ENCODE data around the gene ARHGEF7.
A peak's percentile ranks its signal among the peaks of the same experiment; 100 is the strongest.

The ARHGEF7 gene

GRCh38 chr13:111225810-111226546, 110.9 kb downstream of the ARHGEF7 start:
- DNase-seq (ENCODE audit: low spot score) = no peak

- no peak for DNase-seq (ENCODE audit: low spot score)
Measured at GRCh38 chr13:111227405-111227804, 112.3 kb downstream of the ARHGEF7 start.

DNA sequence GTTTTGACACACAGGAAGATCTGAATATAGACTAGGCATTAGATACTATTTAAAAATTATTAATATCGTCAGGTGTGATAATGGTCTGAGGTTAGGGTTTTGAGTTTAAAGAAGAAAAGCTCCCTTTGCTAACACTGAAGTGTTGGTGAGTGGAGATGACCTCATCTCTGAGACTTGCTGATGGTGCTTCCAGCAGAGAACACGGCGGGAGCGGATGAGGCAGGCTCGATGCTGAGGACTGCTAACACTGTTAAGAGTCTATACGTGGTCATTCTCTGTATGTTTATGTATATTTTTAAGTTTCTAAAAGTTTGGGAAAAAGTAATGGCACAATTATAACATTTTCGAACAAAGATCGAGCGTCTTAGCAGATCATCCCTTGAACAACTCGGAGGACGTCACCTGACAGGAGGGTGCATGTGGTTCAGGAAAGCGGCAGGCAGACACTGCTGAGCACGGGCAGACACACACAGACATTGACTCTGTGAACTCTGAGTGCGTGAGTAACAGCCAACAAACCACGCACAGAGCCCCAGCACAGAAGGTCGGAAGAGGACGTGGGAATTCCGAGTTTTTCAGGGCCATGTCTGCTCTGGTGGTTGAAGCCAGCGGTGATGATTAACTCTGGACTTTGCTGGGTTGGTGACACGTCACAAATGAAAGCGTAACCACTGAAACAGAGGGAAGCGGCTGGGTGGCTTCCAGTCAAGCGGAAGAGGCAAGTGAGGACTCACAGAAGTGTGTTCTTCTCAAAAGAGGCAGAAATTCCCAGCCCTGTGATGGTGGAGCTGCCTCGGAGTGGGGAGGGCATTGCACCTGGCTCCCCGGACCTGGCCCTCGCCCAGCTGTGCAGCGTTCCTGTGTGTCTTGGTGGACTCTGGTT, 113.4 kb downstream of the ARHGEF7 start:
- no peak for DNase-seq (ENCODE audit: low spot score)

GRCh38 chr13:111230385-111230930, 115.3 kb downstream of the ARHGEF7 start:
- no peak for DNase-seq (ENCODE audit: low spot score)

DNA sequence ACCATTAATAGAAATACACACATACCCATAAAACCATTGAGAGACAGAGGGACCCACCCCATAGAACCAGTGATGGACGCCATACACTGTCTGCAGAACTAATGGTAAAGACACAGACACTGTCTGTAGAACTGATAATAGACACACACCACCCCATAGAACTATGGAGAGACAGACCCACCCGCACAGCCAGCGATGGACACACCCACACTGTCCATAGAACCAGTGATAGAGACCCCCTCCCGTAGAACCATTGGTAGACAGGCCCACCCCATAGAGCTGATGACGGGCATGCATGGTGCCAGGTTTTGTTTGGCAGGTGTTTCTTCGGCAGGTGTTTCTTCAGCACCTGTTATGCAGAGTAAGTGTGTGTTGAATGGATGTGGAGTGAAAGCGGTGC, 117.1 kb downstream of the ARHGEF7 start:
- DNase-seq (ENCODE audit: low spot score) = no peak

DNA sequence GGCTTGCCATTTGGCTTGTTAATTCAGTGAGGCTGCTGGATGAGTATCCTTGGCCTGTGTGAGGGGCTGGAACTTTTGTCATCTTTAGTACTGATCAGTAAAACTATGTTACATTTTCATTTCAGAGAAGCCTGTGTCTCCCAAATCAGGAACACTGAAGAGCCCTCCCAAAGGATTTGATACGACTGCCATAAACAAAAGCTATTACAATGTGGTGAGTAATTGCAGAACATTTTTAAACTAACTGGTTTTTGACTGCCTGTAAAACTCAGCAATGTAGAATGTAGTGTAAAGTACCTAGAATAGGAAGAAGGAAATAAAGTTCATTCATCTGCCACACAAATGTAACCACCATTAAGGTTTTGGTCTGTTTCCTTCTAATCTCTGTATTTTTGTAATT, 118.0 kb downstream of the ARHGEF7 start:
- no peak for DNase-seq (ENCODE audit: low spot score)

GRCh38 chr13:111239764-111240670, 124.9 kb downstream of the ARHGEF7 start:
- peak; percentile 48 for DNase-seq (ENCODE audit: low spot score)

DNA sequence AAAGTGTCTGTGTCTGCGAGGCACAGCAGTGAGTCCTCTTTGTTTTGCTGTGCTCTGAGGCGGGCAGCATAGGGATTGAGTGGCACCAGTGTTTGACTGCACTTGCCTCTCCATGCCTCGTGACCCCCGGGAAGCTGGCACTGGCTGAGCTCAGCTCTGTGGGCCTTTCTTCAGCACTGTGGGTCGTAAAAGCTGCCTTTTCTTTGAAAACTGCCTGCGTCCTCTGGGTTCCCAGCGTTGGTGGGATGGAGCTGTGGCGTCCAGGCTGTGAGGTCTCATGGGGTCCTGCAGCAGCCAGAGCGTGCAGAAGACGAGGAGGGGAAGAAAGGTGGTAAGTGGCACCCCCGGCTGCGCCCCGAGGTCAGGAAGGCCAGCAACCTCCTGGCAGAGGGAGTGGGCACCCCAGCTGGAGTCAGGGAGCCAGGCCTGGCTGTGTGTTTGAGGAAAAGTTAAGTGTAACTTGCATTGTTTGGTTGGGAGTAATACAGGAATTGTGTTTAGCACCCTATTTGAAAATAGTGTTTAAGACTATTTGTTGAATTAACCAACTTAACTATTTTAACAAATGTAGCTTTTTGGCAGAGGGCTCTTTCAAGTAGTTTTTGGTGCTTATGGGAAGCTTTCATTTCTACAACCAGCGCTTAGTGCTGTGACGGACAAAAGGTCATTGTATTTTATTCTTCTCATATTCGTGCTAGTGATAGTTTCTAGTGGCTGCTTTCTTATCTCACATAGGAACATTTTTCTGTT, 126.1 kb downstream of the ARHGEF7 start:
- peak; percentile 95 for DNase-seq (ENCODE audit: low spot score)

DNA sequence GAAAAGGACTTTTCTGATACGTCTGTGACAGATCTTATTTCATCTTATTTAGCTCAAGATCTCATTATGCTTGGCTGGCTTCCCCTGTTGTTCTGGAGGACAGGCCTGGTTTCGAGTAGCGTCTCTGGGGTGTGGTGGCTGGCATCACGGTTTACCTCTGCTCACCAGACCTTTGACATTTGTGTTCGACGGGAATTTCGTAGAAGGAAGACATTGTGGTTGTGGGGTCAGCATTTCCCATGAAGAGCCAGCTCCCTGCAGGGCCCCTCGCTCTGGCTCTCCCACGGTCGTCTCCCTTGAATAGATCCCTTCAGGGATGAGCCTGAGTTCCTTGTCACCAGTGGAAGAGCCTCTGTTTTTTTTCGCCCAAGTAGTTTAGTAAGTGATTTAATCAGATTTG, 126.8 kb downstream of the ARHGEF7 start:
- DNase-seq (ENCODE audit: low spot score) = peak; percentile 47

DNA sequence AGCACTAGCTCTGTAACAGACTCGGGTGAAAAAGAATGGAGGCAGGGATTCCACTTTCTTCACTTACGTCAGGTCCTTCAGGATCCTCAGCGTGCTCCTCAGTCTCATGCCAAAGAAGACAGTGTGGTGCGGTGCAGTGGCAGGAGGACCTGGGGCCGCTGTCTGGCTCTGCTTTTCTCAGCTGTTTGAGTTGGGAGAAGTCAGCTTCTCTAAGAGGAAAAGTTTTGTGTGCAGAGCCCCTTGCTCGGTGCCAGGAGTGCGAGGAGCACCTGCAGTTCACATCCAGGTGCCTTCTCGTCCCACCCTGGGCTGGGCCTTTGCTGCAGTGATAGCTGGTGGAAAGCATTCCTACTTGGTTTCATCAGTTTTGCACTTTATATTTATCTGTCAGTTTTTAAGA, 127.5 kb downstream of the ARHGEF7 start:
- DNase-seq (ENCODE audit: low spot score) = no peak

DNA sequence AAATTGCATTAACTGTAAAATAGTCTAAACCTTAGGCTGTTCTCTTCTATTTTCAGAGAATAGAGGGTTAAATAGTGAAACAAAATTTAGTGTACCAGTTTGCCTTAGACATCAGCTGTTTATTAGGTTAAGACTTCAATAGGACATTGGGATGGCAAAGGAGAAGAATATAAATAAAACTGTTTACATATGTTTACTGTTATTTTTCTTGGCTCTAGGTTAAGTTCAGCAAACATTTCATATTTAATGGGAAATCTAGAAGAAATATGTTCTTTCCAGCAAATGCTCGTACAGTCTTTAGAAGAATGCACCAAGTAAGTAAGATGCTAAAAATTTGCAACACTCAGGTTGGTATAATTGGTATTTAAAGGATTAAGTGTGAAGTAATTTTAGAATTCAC, 128.9 kb downstream of the ARHGEF7 start:
- no peak for DNase-seq (ENCODE audit: low spot score)

DNA sequence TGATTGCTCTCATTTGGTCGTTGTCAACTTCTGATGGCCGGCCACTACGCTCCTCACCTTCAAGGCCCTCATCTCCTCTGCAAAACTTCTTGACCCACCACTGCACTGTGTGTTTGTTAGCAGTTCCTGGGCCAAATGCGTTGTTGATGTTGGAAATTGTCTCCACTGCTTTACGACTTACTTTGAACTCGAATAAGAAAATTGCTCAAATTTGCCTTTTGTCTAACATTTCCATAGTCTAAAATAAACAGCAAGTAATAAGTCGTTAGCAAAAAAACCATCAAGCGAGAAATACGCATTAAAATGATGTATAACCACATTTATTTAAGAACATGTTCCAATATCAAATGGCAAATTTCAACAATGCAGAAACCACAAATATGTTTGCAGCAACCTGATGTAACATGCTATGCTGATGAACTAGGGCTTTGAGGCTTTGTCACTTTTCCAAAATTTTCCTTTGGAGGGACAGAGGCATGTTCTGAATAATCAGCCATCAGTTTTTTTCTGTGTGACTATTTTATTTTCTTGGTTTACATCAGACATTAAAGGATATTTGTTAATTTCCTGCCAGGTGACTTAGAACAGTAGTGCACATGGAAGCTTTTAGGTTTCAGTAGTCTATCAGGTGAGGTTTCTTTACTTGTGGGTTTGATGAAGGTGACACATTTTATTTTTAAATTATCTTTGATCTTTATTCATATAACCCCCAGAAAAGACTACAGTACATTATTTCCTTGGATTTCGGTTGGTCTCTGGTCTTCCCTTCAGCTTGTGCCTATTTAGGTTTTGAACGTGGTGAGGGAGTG, 130.7 kb downstream of the ARHGEF7 start:
- DNase-seq (ENCODE audit: low spot score) = no peak

DNA sequence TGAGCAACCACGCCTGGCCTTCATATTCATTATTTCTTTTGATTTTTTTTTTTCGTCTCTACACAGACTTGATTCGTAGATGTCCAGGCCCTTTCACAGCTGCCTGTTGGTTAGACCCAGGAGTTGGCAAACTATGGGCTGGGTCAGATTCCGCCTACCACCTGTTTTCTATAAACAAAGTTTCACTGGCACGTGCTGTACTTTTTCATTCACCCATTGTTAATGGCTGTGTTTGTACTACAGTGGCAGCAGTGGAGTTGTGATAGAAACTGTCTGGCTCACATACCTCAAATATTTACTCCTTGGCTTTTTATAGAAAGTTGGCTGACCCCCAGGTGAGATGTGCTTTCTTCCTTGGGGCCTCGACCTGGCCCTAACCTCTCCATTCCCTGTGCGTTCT, 132.4 kb downstream of the ARHGEF7 start:
- DNase-seq (ENCODE audit: low spot score) = no peak

DNA sequence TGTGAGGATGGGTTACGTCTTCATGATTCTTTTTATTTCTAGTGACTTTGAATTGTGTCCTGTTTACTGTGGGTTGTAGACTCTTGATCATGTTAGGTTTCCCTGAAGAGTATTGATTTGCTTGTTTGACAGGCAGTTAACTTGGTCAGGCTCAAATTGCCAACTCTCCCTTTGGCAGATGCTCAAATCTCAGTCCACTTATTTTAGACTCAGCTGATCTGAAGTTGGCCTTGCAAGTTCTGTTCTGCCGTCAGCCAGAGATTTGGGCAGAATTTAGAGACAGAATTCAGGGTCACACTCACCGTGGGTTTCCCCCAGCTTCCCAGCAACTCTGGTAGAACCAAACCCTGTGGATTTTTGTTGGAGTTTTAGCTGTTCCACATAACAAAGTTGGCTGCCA, 133.7 kb downstream of the ARHGEF7 start:
- peak; percentile 14 for DNase-seq (ENCODE audit: low spot score)

DNA sequence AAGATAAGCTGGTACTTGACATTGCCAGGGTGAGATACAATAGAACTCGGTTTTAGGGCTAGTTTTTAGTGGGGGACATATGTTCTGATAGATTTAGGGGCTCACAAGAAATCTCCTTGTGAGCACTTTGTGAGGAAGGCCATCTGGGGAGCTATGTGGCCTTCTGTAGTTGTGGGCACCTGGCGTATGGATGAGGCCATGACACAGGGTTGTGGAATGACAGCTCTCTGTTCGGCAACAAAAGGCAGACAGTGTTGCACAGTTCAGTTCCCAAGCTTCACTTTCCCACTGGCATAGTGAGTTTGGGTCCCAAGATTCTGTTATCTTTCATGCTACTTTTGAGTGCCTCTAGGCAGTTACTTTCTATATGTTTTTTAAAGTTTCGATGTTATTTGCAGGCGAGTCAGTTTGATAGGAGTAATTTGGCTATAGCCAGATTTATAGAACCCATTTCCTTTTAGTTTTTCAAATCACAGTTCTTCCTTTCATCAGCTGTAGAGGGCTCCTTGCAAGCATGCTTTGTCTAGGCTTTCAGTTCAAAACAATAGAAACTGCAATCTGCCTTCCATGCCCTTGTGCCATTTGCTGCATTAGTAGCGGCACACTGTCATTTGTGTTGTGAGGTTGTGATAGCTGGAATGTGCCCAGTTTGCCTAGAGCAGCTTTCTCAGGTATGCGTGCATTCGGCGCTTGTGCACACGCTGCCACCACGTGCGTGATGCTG, 134.7 kb downstream of the ARHGEF7 start:
- peak; percentile 75 for DNase-seq (ENCODE audit: low spot score)

GRCh38 chr13:111251646-111252445, 136.7 kb downstream of the ARHGEF7 start:
- DNase-seq (ENCODE audit: low spot score) = no peak

DNA sequence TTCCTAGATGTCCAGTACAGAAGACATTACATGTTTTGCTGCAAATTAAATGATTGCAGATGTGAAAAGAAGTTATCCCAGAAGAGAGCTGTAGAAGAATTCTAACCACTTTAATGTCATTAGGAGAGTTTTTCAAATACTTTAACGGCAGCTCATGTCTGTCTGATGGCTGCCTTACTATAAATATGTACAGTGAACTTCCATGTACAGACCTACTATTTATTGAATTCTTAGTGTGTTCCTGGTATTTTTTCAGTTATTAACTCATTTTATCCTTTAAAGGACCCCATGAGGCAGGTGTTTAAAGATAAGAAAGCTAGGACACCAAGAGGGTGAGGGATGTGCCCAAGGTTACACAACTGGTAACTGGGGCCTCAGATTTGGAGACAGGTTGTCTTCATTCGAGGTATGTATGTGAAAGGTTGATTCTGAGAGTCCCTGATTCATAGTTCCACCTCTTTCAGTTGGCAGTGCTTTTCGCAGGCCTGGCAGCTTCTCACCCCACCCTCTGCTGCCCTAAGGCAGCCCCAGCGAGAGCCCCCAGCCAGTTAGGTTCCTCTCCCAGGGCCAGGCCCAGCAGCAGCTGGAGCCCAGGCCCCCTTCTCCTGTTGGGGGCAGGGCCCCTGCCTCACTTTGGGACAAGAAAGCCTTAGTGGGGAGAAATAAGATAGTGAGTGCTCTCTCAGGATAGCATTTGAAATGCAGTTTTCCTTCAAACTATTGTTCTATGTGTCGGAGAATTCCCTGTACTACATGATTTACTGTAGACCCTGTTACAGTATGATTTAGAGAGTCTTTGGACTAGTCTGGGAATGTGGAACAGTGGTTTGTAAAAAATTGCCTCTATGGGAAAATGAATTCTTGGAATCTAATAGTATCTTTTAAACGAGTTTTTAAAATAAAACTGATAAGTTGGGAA, 137.6 kb downstream of the ARHGEF7 start:
- DNase-seq (ENCODE audit: low spot score) = no peak

Data from pons (tissue), 1 donor.